HG02678 (cell line): ENCODE data around the gene CFAP299.

Source experiments
- ATAC-seq: cut with Tn5 transposase; IDR thresholded peaks from one replicate; pipeline ENCODE4 v1.9.1; 2021; ENCODE audit warnings: mild to moderate bottlenecking, moderate library complexity; ENCODE audit not compliant: unreplicated experiment

The CFAP299 gene

DNA sequence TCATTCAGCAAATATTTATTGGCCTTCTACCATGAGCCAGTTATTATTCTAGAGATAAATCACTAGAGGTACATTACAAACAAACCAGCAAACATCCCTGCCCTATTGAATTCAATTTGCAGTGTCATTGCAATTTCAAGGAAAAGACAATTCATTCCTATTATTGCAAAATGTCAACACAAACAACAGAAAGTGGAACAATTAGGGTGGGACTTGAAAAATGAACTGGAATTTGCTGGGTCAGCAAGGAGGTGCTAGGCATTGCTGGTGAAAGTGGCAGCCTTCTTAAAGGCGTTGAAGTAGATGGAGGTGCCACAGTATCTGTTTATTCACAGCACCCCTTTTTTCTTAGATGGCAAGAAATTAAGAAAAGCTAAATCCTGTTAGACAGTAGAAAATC is 470.9 kb downstream of the CFAP299 start:
- no peak for ATAC-seq

DNA sequence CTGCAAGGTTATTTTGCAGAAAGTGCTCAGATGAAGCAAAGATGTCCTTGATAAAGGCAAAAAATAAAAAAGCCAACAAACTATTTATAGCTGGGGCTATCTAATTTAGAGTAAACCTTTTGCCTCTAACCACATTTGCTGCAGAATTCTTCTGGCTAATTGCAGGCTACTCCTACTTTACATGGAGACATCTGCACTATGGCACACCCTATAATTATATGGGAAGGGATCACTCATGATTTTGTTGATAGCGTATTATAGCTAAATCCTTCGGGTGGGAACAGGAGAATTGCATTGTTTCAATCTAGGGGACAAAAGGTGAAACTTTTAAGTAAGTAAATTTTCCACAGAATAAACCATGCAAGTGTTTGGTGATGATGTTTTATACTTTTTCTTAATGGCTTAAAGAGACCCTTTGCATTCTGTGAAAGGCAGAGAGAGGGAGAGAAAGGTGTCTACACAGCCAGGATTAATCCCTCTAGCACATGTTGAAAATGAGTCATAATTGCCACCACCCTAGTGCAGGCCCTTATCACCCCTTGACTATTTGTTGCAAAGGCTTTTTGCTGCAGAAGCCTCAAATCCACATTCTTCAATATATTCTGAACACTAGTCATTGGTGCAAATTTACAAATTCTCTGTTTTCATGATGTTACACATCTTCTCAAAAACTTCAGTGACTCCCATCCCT is 473.7 kb downstream of the CFAP299 start:
- no peak for ATAC-seq

GRCh38 chr4:80811406-80811805 is 475.9 kb downstream of the CFAP299 start:
- no peak for ATAC-seq

DNA sequence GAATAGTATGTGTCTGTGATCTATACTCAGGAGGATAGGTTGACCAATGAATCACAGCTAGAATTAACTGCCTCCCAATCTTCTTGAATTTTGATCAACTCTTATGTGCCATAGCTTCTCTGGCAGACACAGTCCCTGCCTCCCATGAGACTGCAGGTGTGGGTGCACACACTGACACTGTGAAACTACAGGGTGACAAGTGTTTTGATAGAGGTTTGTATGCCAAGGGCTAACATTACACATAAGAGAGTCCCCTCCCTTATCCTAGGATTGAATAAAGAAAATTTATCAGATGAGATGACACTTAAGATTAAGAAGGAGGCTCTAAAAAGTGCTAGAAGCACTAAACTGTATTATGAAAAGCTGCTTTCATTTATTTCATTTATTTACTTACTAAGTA is 476.6 kb downstream of the CFAP299 start:
- no peak for ATAC-seq

GRCh38 chr4:80814266-80814665 is 478.7 kb downstream of the CFAP299 start:
- ATAC-seq = no peak

DNA sequence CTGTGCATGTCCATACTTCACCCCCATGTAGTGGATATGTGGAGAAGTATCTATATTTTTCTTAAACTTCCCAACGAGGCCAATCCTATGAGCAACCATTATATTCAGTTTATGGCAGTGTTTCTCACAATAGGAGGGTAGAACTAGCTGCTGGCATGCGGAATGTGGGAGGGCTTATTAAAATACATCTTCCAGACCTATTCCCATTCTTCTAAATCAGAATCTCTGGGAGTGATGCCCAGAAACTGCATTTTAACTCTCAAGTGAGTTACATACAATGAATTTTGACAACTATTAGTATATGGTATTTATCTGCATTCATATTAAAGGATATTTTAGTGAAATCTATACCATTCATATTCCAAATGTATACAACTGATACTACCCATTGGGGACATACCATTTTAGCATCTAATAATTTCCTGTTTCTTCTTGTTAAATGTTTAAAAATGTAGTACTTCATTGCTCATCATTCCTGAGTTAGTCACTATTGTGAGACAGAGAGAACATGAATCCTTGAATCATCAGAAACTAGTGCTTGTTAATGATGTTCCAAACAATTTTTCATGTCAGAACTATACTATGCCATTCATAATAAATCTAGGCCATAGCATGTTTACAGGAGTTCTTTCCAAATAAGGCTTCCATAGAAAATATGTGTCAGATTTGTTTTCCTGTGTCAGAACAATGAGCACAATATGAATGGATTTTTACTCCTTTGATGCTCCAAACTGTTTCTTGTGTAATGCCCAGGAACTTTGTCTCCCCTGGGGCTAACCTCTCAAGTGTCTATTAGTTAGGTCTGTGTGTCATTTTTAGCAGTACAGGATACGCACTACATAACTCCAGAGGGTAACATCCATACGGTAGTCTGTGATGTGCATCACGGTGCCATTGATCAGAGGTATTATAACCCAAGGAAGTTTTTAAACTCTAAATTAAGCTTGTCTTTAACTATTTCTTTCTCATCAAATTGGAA is 496.1 kb downstream of the CFAP299 start:
- ATAC-seq = no peak

DNA sequence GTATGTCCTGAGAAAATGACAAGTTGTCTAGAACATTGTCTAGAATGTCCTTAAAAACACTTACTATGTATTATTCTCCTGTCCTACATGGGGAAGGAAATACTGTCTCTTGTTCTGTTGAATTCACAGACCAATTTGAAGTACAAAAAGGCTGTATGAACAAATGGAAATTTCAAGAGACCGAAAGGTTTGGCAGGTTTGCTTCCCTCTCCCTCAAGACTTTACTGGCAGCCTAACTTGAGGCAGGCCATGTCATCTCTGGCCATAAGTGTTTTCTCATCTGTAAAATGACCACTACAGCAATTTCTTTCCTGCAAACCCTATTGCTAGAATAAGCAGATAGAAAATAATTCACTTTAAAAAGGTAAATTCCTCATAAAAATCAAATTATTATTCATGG is 503.8 kb downstream of the CFAP299 start:
- no peak for ATAC-seq

DNA sequence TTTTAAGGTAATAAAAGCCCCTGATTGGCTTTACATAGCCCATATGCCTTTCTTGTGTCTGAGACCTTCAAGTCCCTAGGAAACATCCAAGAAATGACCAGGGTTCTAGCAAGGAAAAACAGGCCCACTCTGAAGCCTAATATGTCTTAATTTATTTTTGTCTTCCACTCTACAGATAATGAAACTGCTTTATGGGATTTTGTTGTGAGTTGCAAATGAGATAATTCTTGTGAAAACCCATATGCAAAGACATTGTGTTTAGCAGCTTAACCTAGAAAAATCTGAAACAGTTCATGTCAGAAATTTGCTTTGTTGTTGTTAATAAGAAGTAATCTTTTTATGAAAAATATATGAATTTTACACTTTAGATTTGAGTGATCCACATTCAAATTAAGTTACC is 504.3 kb downstream of the CFAP299 start:
- no peak for ATAC-seq

- no peak for ATAC-seq
Measured at GRCh38 chr4:80840396-80840795, 504.9 kb downstream of the CFAP299 start.

GRCh38 chr4:80841587-80842281 is 506.2 kb downstream of the CFAP299 start:
- ATAC-seq = peak; percentile 76

DNA sequence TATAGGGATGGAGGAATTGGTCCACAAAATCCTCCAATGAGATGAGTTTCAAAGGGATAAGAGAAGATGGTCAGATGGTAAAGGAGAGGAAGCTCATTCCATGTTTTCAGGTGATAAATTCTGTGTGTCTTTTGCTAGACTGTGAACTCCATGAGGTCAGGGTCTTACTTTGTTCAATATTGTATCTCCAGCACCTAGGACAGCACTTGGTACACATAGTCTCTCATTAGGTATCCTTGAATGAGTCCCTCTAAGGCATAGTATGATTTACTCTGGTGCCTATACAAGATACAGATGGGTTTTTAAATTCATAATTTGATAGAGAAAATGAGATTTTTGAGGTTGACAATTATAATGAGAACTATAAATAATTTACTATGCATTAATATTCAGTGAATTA is 510.7 kb downstream of the CFAP299 start:
- ATAC-seq = no peak

GRCh38 chr4:80852061-80852460 is 516.5 kb downstream of the CFAP299 start:
- no peak for ATAC-seq

DNA sequence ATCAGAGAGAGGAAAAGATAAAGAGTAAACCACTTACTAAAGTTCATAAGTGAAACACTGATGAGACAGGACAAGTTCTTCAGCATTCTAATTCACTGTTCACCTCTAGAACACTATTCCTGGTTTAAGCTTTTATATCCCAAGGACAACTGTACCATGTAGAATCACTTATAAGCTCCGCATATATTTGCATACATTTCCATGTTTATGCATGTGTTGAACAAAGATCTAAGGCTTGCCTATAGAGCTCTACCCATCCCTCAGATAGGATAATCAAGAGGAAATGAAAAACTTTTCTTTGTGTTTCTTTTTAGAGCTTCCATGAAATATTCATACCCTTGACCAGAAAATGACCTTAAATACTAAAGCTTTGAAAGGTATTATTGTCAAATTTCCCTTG is 538.0 kb downstream of the CFAP299 start:
- ATAC-seq = no peak

DNA sequence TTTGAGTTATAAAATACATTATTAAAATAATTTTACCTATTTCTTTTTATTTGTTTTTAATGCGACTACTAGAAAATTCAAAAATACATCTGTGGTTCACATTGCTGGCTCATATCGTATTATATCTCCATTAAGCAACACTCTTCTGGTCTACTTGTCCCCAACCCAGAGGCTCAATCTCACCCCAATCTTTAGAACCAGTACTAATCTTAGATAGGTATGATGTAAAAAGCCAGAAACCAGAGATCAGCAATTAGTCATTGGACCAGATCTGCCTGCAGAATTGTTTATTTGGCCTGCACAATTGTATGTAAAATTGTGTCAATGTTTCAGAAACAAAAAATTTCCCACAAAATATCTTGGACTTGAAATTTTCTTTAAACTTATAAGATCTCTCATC is 539.4 kb downstream of the CFAP299 start:
- ATAC-seq = no peak

GRCh38 chr4:80875642-80876041 is 540.1 kb downstream of the CFAP299 start:
- ATAC-seq = peak; percentile 88

- peak; percentile 72 for ATAC-seq
Measured at GRCh38 chr4:80876810-80877209, 541.3 kb downstream of the CFAP299 start.

- no peak for ATAC-seq
Measured at GRCh38 chr4:80878218-80878617, 542.7 kb downstream of the CFAP299 start.

DNA sequence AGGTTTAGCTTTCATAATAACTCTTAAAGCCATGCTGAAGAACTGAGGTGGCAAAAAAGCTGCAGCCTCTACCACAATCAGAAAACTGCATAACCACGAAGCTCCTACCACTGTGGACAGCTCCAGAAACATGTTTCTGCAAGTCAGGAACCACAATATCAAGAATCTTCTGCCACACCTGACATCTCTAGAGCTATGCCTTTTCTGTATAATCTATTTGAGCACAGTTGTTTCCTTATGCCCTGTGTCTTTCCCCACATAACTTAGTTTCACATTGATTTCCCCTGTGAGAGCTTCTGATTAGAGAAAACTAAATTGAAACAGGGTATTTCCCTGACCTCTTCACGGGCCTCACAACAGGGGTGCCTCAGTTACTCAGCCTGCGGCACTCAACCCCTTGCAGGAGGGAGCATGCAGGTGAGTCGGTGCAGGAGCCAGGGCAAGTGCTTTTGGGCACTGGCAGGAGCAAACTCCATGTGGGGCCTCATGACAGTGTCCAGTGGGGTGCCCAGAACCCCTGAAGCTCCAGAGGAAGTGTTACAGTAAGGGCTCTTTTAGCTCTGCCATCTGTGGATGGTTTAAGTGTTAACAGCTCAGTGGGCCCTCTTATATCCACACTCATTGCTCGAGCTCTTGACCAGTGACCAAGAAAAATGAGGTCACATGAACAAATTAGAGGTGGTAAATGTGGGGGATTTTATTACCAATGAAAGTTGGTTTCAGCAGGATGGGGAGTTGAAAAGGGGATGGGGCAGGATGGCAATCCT is 562.2 kb downstream of the CFAP299 start:
- peak; percentile 68 for ATAC-seq

- no peak for ATAC-seq
Measured at GRCh38 chr4:80900908-80901307, 565.4 kb downstream of the CFAP299 start.

DNA sequence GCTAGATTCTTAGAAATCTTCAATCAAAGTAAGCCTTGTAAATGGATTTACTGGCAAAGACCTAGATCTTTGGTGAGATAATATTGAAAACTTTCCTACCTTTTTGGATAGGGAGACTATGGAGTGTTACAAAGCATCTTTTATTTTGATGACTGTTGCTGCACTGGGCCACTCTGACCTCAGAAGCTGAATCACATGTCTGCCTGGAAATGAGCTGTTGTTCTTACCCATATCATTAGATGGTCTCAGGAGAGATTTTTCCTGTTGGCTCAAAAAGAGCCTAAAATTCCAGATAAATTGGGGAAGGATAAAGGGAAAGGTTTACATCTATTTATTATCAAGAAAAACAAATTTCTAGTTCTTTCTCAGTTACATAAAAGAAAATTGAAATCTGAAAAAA is 567.5 kb downstream of the CFAP299 start:
- no peak for ATAC-seq

- no peak for ATAC-seq
Measured at GRCh38 chr4:80909938-80910337, 574.4 kb downstream of the CFAP299 start.
